K562 (cell line): ENCODE measurements around the gene FUBP3.

Experiments
- EGR1 ChIP-seq: fragments of 450-650 bp; conservative IDR thresholded peaks from 2 replicates; pipeline ENCODE4 v1.6.1; 2017; ENCODE audit warnings: mild to moderate bottlenecking
- SMC3 ChIP-seq: conservative IDR thresholded peaks from 2 replicates; pipeline ENCODE4 v1.6.1; 2011; ENCODE audit warnings: low read depth, low read length, improper control_type of control experiment; ENCODE audit not compliant: insufficient read depth

GRCh38 chr9:130675396-130675795, 96.0 kb downstream of the FUBP3 start:
- TF ChIP-seq EGR1 (no peak), SMC3 (no peak)
